ENCODE results near the gene CTBP2. TPM values are rescaled to one million over a fixed set of nuclear protein-coding genes. Genes with fewer than 3 reads are reported as not detected.

Gene CTBP2
- total RNA-seq, 4 donors from 2014 or later = 41.8 to 55.9 (median 47.1) TPM

DNA sequence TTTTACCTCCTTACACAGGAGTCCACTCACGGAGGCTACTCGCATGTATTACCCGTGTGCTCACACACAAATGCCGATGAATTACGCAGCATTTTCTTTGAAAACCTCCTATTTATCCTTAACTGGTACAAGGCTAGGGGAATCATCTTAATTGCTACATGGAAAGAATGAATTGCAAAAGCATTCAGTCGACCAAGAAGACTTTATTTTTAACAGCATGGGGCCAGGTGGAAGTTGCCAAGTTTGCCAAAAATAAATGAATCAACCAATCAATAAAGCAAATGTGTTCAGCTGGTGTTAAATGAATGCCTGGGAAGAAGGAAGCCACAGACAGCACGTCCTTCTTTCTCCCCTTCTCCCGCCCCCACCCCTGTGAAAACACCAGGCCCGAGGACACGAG, 55.8 kb downstream of the CTBP2 start:
- peaks cover 5 to 28% (median 16%) of the 10 kb centered on the region in 3 donors for H3K4me1 ChIP-seq
- intact Hi-C loops (cut with DNase I) = no loop called here
- peaks cover 0 to 62% (median 0%) of the 10 kb centered on the region in 3 donors for H3K36me3 ChIP-seq
- no peaks in the 10 kb centered on the region for H3K9me3 ChIP-seq
- TF ChIP-seq POLR2A (IDR thresholded peaks at IDR 0.05) = no peak
- TF ChIP-seq, protein P1, sequence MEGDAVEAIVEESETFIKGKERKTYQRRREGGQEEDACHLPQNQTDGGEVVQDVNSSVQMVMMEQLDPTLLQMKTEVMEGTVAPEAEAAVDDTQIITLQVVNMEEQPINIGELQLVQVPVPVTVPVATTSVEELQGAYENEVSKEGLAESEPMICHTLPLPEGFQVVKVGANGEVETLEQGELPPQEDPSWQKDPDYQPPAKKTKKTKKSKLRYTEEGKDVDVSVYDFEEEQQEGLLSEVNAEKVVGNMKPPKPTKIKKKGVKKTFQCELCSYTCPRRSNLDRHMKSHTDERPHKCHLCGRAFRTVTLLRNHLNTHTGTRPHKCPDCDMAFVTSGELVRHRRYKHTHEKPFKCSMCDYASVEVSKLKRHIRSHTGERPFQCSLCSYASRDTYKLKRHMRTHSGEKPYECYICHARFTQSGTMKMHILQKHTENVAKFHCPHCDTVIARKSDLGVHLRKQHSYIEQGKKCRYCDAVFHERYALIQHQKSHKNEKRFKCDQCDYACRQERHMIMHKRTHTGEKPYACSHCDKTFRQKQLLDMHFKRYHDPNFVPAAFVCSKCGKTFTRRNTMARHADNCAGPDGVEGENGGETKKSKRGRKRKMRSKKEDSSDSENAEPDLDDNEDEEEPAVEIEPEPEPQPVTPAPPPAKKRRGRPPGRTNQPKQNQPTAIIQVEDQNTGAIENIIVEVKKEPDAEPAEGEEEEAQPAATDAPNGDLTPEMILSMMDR (IDR thresholded peaks at IDR 0.05) = no peak
- DNase-seq = no peak
- no peak overlapping the region for H3K4me3 ChIP-seq
- no peaks in the 10 kb centered on the region for H3K27me3 ChIP-seq
- H3K27ac ChIP-seq = no peak overlapping the region
- WGBS, 2 donors = 77 to 81% methylated on average over 10 of the region's 10 CpGs

GRCh38 chr10:125103924-125104323, 56.4 kb downstream of the CTBP2 start:
- 87 to 90% methylated on average over 17 of the region's 17 CpGs for WGBS, 2 donors
- Histone ChIP-seq H3K4me3 (no peak overlapping the region), H3K27me3 (no peaks in the 10 kb centered on the region), H3K9me3 (no peaks in the 10 kb centered on the region), H3K4me1 (peaks cover 5 to 28% (median 16%) of the 10 kb centered on the region in 3 donors), H3K36me3 (peaks cover 0 to 59% (median 0%) of the 10 kb centered on the region in 3 donors), H3K27ac (no peak overlapping the region)
- TF ChIP-seq, protein P1 (IDR thresholded peaks at IDR 0.05) = no peak
- TF ChIP-seq POLR2A (IDR thresholded peaks at IDR 0.05) = no peak
- DNase-seq = no peak
- intact Hi-C loops (cut with DNase I) = no loop called here

DNA sequence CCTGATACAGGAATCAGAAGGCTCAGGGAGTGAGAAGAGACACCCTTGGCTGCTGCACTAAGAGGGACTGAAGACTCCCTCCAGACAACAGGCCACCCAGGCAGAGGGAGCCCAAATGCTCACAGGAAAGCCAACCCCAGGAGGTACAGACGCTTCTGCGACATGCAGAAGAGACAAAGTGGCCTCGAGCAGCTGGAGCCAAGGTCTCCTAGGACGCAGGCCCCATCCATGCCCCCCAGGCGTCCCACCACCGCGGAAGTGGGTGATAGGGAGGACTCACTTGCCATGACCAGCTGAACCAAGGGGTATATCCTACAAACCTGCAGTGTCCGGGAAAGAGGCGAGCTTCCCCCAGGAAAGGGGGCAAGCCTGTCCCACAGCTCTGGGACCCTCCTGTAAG, 56.9 kb downstream of the CTBP2 start:
- no peaks in the 10 kb centered on the region for H3K9me3 ChIP-seq
- H3K4me3 ChIP-seq = no peak overlapping the region
- peaks cover 5 to 28% (median 16%) of the 10 kb centered on the region in 3 donors for H3K4me1 ChIP-seq
- TF ChIP-seq POLR2A (IDR thresholded peaks at IDR 0.05) = no peak
- TF ChIP-seq, protein P1 (IDR thresholded peaks at IDR 0.05) = no peak
- H3K36me3 ChIP-seq = peaks cover 0 to 55% (median 0%) of the 10 kb centered on the region in 3 donors
- no peak for DNase-seq
- intact Hi-C loops (cut with DNase I) = no loop called here
- no peak overlapping the region for H3K27ac ChIP-seq
- no peaks in the 10 kb centered on the region for H3K27me3 ChIP-seq
- WGBS, 2 donors = 50 to 89% methylated on average over 2 to 9 of the region's 9 CpGs

DNA sequence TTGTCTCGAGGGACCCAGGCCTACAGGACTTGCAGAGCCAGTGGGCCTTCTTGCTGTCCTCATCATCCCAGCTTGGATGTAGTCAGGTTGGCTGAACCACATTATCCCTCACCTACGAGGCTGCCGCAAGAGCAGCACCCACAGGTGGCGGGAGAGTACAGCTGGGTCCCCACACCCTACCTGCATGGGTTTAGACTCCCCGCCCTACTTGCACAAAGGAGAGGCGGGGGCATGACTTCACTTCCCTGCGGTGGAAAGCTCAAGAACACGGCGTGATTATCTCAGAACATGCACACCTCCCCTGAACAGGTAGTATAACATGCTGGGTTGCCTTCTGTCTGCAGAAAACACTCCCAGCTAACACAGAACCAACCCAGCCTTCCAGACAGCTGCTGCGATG, 57.5 kb downstream of the CTBP2 start:
- intact Hi-C loops (cut with DNase I) = no loop called here
- WGBS, 2 donors = 57 to 70% methylated on average over 2 to 3 of the region's 10 CpGs
- no peak for TF ChIP-seq POLR2A (IDR thresholded peaks at IDR 0.05)
- TF ChIP-seq, protein P1 (IDR thresholded peaks at IDR 0.05) = peak in 1 of 6 experiments; percentile 25
- Histone ChIP-seq H3K36me3 (peaks cover 0 to 49% (median 0%) of the 10 kb centered on the region in 3 donors), H3K4me1 (peaks cover 5 to 28% (median 16%) of the 10 kb centered on the region in 3 donors), H3K4me3 (no peak overlapping the region), H3K9me3 (no peaks in the 10 kb centered on the region), H3K27ac (no peak overlapping the region), H3K27me3 (no peaks in the 10 kb centered on the region)
- DNase-seq = no peak

GRCh38 chr10:125102246-125102645, 58.1 kb downstream of the CTBP2 start:
- DNase-seq = no peak
- 46% methylated on average over 3 of the region's 3 CpGs; no CpG with 5 or more reads in 1 of the 2 donors for WGBS, 2 donors

More at GRCh38 chr10:125102246-125102645, 58.1 kb downstream of the CTBP2 start:
- intact Hi-C loops (cut with DNase I) = no loop called here
- peaks cover 5 to 28% (median 16%) of the 10 kb centered on the region in 3 donors for H3K4me1 ChIP-seq
- no peaks in the 10 kb centered on the region for H3K27me3 ChIP-seq
- TF ChIP-seq, protein P1 (IDR thresholded peaks at IDR 0.05) = no peak
- no peak for TF ChIP-seq POLR2A (IDR thresholded peaks at IDR 0.05)
- peaks cover 0 to 48% (median 0%) of the 10 kb centered on the region in 3 donors for H3K36me3 ChIP-seq
- H3K9me3 ChIP-seq = no peaks in the 10 kb centered on the region
- H3K4me3 ChIP-seq = no peak overlapping the region
- no peak overlapping the region for H3K27ac ChIP-seq
